GM12874 (cell line): Measurements from ENCODE around the gene MEF2C.

Experiments used
- CTCF ChIP-seq: IDR thresholded peaks from 2 replicates; pipeline ENCODE4 v1.5.1; 2011; ENCODE audit warnings: low read depth, mild to moderate bottlenecking, control low read depth, low read length, moderate library complexity; ENCODE audit not compliant: insufficient read depth

Gene MEF2C

GRCh38 chr5:88700121-88700520, 182.9 kb downstream of the MEF2C start:
- TF ChIP-seq CTCF = no peak

GRCh38 chr5:88698290-88698689, 184.7 kb downstream of the MEF2C start:
- no peak for TF ChIP-seq CTCF

- TF ChIP-seq CTCF = no peak
Measured at GRCh38 chr5:88696466-88696865, 186.5 kb downstream of the MEF2C start.

- no peak for TF ChIP-seq CTCF
Measured at GRCh38 chr5:88695931-88696330, 187.1 kb downstream of the MEF2C start.

GRCh38 chr5:88695232-88695631, 187.8 kb downstream of the MEF2C start:
- no peak for TF ChIP-seq CTCF

- no peak for TF ChIP-seq CTCF
Measured at GRCh38 chr5:88694023-88694679, 188.8 kb downstream of the MEF2C start.

GRCh38 chr5:88693071-88693932, 189.7 kb downstream of the MEF2C start:
- TF ChIP-seq CTCF = no peak
